ENCODE data around the gene PAPPA2. TPM values are rescaled to one million over a fixed set of nuclear protein-coding genes. Genes with fewer than 3 reads are reported as not detected.
A peak's percentile ranks its signal among the peaks of the same experiment; 100 is the strongest.

The PAPPA2 gene
- total and polyA plus RNA-seq, 9 of the 15 experiments (the other 6 are each of a cell fraction or from before 2014, with no cell fraction given), result 0.01 to 0.15 (median 0.05) TPM; not detected in 2

- no peak for TF ChIP-seq FOXJ3 (CRISPR knock-in tag; IDR thresholded peaks at IDR 0.05)
- peak; percentile 71; the same call in 1 of the 2 replicates for TF ChIP-seq CEBPG (CRISPR knock-in tag; IDR thresholded peaks at IDR 0.05)
- peak; percentile 79 to 91 for TF ChIP-seq CEBPG (tag; conservative IDR thresholded peaks at IDR 0.05 in 1 of 2, IDR thresholded peaks at IDR 0.05 in 1 of 2)
- TF ChIP-seq JUNB (CRISPR knock-in tag; conservative IDR thresholded peaks at IDR 0.05), result no peak
- TF ChIP-seq SAFB2 (IDR thresholded peaks at IDR 0.05; ENCODE audit: borderline replicate concordance, low read depth, low read length, severe bottlenecking), result no peak
- TF ChIP-seq ZNF507 (tag; conservative IDR thresholded peaks at IDR 0.05), result no peak
- TF ChIP-seq GTF2B (IDR thresholded peaks at IDR 0.05; ENCODE audit: extremely low read depth, insufficient read length), result no peak
- TF ChIP-seq HDAC8 (tag; IDR thresholded peaks at IDR 0.05), result no peak
- TF ChIP-seq RBM39 (optimal IDR thresholded peaks at IDR 0.05; ENCODE audit: low read depth, low read length), result no peak
- TF ChIP-seq ZNF589 (CRISPR knock-in tag; IDR thresholded peaks at IDR 0.05; ENCODE audit: low read depth), result peak; percentile 61
- TF ChIP-seq ZBED1 (IDR thresholded peaks at IDR 0.05), result no peak
- TF ChIP-seq FOXK1 (CRISPR knock-in tag; IDR thresholded peaks at IDR 0.05; ENCODE audit: borderline replicate concordance), result no peak
- TF ChIP-seq U2AF1 (optimal IDR thresholded peaks at IDR 0.05; ENCODE audit: low read depth, low read length), result no peak
- 0 out of 4 replicates have a peak, but pooled peaks of 1 of the 2 experiments have one; percentile 45 for TF ChIP-seq UBTF (IDR thresholded peaks at IDR 0.05; ENCODE audit: borderline replicate concordance in 1 of 2, low read depth in 2 of 2, low read length in 2 of 2)
- no peak for TF ChIP-seq SUPT5H (IDR thresholded peaks at IDR 0.05)
- TF ChIP-seq MIER1 (IDR thresholded peaks at IDR 0.05; ENCODE audit: low read depth), result no peak
- TF ChIP-seq, protein P1, sequence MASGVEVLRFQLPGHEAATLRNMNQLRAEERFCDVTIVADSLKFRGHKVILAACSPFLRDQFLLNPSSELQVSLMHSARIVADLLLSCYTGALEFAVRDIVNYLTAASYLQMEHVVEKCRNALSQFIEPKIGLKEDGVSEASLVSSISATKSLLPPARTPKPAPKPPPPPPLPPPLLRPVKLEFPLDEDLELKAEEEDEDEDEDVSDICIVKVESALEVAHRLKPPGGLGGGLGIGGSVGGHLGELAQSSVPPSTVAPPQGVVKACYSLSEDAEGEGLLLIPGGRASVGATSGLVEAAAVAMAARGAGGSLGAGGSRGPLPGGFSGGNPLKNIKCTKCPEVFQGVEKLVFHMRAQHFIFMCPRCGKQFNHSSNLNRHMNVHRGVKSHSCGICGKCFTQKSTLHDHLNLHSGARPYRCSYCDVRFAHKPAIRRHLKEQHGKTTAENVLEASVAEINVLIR (CRISPR knock-in tag; IDR thresholded peaks at IDR 0.05), result peak; percentile 45
- TF ChIP-seq, protein P2, sequence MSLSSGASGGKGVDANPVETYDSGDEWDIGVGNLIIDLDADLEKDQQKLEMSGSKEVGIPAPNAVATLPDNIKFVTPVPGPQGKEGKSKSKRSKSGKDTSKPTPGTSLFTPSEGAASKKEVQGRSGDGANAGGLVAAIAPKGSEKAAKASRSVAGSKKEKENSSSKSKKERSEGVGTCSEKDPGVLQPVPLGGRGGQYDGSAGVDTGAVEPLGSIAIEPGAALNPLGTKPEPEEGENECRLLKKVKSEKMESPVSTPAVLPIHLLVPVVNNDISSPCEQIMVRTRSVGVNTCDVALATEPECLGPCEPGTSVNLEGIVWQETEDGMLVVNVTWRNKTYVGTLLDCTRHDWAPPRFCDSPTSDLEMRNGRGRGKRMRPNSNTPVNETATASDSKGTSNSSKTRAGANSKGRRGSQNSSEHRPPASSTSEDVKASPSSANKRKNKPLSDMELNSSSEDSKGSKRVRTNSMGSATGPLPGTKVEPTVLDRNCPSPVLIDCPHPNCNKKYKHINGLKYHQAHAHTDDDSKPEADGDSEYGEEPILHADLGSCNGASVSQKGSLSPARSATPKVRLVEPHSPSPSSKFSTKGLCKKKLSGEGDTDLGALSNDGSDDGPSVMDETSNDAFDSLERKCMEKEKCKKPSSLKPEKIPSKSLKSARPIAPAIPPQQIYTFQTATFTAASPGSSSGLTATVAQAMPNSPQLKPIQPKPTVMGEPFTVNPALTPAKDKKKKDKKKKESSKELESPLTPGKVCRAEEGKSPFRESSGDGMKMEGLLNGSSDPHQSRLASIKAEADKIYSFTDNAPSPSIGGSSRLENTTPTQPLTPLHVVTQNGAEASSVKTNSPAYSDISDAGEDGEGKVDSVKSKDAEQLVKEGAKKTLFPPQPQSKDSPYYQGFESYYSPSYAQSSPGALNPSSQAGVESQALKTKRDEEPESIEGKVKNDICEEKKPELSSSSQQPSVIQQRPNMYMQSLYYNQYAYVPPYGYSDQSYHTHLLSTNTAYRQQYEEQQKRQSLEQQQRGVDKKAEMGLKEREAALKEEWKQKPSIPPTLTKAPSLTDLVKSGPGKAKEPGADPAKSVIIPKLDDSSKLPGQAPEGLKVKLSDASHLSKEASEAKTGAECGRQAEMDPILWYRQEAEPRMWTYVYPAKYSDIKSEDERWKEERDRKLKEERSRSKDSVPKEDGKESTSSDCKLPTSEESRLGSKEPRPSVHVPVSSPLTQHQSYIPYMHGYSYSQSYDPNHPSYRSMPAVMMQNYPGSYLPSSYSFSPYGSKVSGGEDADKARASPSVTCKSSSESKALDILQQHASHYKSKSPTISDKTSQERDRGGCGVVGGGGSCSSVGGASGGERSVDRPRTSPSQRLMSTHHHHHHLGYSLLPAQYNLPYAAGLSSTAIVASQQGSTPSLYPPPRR (CRISPR knock-in tag; IDR thresholded peaks at IDR 0.05; ENCODE audit: borderline replicate concordance), result no peak
Measured at GRCh38 chr1:176879784-176880620, 417.0 kb downstream of the PAPPA2 start (continued).
